Progenitor cell of endocrine pancreas (in vitro differentiated cells): ENCODE measurements around the gene DLL3. TPM values are rescaled to one million over a fixed set of nuclear protein-coding genes. Genes with fewer than 3 reads are reported as not detected.

ENCODE experiments used
- DNase-seq: peaks from one replicate; pipeline ENCODE4 v3.0.0; 2021; ENCODE audit warnings: low spot score; ENCODE audit not compliant: unreplicated experiment
- H3K27ac Mint-ChIP-seq: 2 replicates; pipeline ENCODE4 v1.8.0; 2021; ENCODE audit warnings: mild to moderate bottlenecking, moderate library complexity, mixed read lengths
- H3K27me3 Mint-ChIP-seq: 2 replicates; pipeline ENCODE4 v1.8.0; 2021; ENCODE audit warnings: mixed read lengths
- H3K36me3 Mint-ChIP-seq: 2 replicates; pipeline ENCODE4 v1.8.0; 2022; ENCODE audit warnings: mixed read lengths; ENCODE audit not compliant: insufficient read depth
- H3K4me1 Mint-ChIP-seq: 2 replicates; pipeline ENCODE4 v1.8.0; 2021; ENCODE audit warnings: low read depth, mixed read lengths
- H3K4me3 Mint-ChIP-seq: 2 replicates; pipeline ENCODE4 v1.8.0; 2021; ENCODE audit warnings: low read depth, mild to moderate bottlenecking, moderate library complexity, mixed read lengths
- H3K9me3 Mint-ChIP-seq: 2 replicates; pipeline ENCODE4 v1.8.0; 2021; ENCODE audit warnings: low read depth, mixed read lengths
- total RNA-seq: library from RNA; stranded (reverse); gene quantifications from 2 replicates; pipeline ENCODE4 v1.2.1, GENCODE V29; 2021
- TF ChIP-seq, protein P1 (sequence below): fragments of 200-600 bp; sonication (generic); IDR thresholded peaks from one replicate; pipeline ENCODE4 v1.5.0; 2021; ENCODE audit warnings: antibody characterized with exemption, mild to moderate bottlenecking; ENCODE audit not compliant: unreplicated experiment

DLL3 gene
- total RNA-seq, 1 donor from 2014 or later, result 1.1 TPM

DNA sequence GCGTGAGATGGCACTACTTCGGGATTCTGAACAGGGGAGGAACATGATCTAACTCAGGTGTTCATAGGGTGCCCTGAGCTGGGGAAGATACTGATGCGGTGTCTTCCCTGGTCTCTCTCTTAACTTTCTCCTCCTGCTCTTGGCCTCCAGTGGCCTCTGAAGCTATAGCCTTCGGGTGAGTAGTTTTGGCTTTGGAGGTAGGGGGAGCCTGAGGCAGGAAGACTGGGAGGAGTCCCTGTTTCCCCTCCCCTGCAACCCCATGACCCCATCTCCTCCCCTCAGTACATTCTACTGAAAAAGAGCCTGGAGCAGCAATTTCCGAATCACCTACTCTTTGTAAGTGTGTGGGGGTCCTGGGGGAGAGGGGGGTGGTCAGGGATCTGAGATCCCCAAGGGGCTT lies 19.7 kb downstream of the DLL3 start:
- DNase-seq, result no peak
- H3K9me3 Mint-ChIP-seq, result no peaks in the 10 kb centered on the region
- peaks cover 6% of the 10 kb centered on the region for H3K4me1 Mint-ChIP-seq
- TF ChIP-seq, protein P1, sequence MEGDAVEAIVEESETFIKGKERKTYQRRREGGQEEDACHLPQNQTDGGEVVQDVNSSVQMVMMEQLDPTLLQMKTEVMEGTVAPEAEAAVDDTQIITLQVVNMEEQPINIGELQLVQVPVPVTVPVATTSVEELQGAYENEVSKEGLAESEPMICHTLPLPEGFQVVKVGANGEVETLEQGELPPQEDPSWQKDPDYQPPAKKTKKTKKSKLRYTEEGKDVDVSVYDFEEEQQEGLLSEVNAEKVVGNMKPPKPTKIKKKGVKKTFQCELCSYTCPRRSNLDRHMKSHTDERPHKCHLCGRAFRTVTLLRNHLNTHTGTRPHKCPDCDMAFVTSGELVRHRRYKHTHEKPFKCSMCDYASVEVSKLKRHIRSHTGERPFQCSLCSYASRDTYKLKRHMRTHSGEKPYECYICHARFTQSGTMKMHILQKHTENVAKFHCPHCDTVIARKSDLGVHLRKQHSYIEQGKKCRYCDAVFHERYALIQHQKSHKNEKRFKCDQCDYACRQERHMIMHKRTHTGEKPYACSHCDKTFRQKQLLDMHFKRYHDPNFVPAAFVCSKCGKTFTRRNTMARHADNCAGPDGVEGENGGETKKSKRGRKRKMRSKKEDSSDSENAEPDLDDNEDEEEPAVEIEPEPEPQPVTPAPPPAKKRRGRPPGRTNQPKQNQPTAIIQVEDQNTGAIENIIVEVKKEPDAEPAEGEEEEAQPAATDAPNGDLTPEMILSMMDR, result no peak
- peaks cover 8% of the 10 kb centered on the region for H3K27me3 Mint-ChIP-seq
- H3K27ac Mint-ChIP-seq, result peak overlapping the region; percentile 56
- peaks cover 3% of the 10 kb centered on the region for H3K36me3 Mint-ChIP-seq
- H3K4me3 Mint-ChIP-seq, result peak overlapping the region; percentile 40

DNA sequence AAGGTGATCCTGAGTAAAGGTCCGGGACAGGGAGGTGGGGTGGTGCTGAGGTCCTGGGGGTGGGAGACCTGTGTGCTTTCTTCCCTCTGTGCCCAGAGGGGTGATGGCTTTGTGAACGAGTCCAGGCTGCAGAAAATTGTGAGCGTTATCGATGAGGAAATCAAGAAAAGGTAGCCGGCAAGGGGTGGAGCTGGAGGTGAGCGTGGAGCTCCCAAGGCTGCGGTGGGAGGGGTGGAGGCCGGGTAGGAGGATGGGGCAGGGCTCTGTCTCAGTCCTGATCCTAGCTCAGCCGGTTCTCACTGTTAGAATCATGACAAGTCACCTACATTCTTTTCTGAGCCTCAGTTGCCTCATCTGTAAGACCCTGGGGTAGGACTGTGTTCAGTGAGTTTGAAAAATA lies 20.2 kb downstream of the DLL3 start:
- Mint-ChIP-seq H3K4me3 (no peak overlapping the region), H3K4me1 (peaks cover 6% of the 10 kb centered on the region), H3K36me3 (peaks cover 3% of the 10 kb centered on the region), H3K9me3 (no peaks in the 10 kb centered on the region), H3K27me3 (peaks cover 8% of the 10 kb centered on the region), H3K27ac (peak overlapping the region; percentile 56)
- DNase-seq, result no peak
- TF ChIP-seq, protein P1, result no peak

DNA sequence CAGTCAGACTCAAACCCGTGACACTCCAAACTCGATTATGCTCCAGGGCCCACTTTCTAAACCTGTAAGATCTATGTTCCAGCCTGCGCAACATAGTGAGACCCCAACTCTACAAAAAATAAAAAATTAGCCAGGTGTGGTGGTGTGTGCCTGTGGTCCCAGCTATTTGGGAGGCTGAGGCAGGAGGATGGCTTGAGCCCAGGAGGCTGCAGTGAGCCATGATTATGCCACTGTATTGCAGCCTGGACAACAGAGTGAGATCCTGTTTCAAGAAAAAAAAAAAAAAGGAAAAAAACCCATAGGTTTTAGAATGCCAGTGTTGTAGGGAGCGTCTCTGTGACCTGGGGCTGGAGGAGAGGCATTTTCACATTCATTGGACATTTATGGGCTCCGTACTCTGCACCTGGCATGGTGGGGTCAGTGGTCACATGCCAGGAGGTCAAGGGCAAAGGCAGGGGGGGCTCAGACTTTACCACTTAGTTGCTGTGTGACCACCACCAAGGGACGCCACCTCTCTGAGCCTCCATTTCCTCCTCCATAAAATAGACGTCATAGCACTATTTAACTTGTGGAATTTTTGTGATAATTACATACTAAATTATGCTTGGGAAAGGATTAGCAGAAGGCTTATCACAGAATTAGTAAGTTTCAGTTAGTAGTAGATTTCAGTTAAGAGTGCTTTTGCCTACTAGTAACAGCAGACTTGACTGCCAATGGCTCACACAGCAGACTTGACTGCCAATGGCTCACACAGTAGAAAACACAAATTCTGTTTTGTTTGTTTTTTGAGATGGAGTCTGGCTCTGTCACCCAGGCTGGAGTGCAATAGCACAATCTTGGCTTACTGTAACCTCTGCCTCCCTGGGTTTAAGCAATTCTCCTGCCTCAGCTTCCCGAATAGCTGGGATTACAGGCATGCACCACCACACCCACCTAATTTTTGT lies 22.1 kb downstream of the DLL3 start:
- peaks cover 6% of the 10 kb centered on the region for H3K36me3 Mint-ChIP-seq
- TF ChIP-seq, protein P1, result no peak
- H3K4me1 Mint-ChIP-seq, result peaks cover 6% of the 10 kb centered on the region

DNA sequence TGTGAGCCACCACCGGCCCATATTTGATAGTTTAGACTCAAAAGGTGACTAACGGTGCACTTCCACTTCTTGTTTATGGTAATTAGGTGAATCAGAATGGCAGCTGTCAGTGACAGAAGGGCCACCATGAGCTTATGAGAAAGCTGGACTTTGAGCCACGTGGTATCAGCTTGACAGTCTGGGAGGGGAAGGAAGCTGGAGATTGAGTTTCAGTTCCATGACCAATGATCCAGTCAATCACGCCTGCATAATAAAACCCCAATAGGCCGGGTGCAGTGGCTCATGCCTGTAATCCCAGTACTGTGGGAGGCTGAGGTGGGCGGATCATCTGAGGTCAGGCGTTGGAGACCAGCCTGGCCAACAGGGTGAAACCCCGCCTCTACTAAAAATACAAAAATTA lies 25.7 kb downstream of the DLL3 start:
- no peak overlapping the region for H3K27ac Mint-ChIP-seq
- H3K4me1 Mint-ChIP-seq, result no peaks in the 10 kb centered on the region

More for the DNA sequence above, 22.1 kb downstream of the DLL3 start:
- H3K27ac Mint-ChIP-seq, result no peak overlapping the region
- peaks cover 8% of the 10 kb centered on the region for H3K27me3 Mint-ChIP-seq
- no peak overlapping the region for H3K4me3 Mint-ChIP-seq
- DNase-seq, result no peak
- no peaks in the 10 kb centered on the region for H3K9me3 Mint-ChIP-seq

DNA sequence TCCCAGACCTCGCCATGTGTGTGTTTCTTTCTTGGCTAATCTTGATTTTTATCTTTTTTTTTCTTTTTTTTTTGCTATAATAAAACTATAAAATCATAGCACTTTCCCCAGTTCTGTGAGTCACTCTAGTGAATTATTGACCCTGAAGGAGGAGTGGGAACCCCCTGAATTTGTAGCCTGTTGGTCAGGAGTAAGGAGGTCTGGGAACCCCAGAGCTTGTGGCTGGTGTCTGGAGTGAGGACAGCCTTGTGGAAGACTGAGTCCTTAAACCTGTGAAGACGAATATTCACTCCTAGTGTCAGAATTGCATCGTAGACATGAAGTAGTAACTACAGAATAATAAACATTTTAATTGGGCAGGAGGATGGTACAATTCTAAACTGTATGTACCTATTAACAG lies 26.5 kb downstream of the DLL3 start:
- TF ChIP-seq, protein P1, result no peak
- peaks cover 3% of the 10 kb centered on the region for H3K36me3 Mint-ChIP-seq
- H3K9me3 Mint-ChIP-seq, result no peaks in the 10 kb centered on the region
- H3K27ac Mint-ChIP-seq, result no peak overlapping the region
- no peak for DNase-seq
- no peaks in the 10 kb centered on the region for H3K4me1 Mint-ChIP-seq
- no peaks in the 10 kb centered on the region for H3K27me3 Mint-ChIP-seq
- no peak overlapping the region for H3K4me3 Mint-ChIP-seq

More for the DNA sequence above, 25.7 kb downstream of the DLL3 start:
- TF ChIP-seq, protein P1, result no peak
- no peak for DNase-seq
- H3K9me3 Mint-ChIP-seq, result no peaks in the 10 kb centered on the region
- no peaks in the 10 kb centered on the region for H3K27me3 Mint-ChIP-seq
- H3K4me3 Mint-ChIP-seq, result no peak overlapping the region
- H3K36me3 Mint-ChIP-seq, result peaks cover 3% of the 10 kb centered on the region
